LHCN-M2 (cell line): ENCODE results near the gene STXBP6. TPM values are rescaled to one million over a fixed set of nuclear protein-coding genes. Genes with fewer than 3 reads are reported as not detected.

ENCODE experiments used
- DNase-seq: peaks from one replicate; pipeline ENCODE4 v3.0.0-alpha.2; 2012; ENCODE audit warnings: low read depth
- total RNA-seq: library from RNA; depleted of rRNA; stranded (reverse); fragments of >200 nt; gene quantifications from 2 replicates; pipeline ENCODE4 v1.2.3, GENCODE V29; 2014

The STXBP6 gene
- total RNA-seq, 1 experiment from 2014 or later: 40.2 TPM

DNA sequence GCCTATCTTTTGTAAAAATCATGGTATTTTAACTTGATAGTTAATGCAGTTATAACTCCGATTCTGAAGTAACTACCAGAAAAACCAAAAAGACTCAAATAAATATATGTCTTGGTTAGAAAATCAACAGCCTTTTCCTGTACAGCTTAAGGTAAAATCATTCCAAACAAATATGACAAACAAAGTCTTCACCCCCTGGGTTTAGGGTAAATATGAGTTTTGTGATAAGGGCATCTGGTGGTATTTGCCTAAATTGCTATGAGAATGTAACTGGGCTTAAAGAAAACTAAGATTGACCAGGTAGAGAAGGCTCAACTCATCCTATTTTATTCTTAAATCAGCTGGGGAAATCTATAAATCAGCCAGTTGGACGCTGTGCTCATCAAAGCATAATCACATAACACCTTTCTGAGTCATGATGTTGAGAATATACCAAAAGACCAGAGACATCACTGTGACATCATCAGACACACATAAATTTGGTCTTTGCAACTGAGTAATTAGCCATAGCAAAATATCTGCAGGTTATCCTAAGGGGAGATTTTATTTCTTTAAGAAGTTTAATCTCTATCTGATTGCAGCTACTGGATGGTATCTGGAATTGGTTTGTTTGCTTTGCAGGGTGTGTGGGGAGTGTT lies 133.9 kb downstream of the STXBP6 start:
- no peak for DNase-seq

GRCh38 chr14:24915403-24915921 lies 134.5 kb downstream of the STXBP6 start:
- no peak for DNase-seq

GRCh38 chr14:24913746-24914145 lies 136.2 kb downstream of the STXBP6 start:
- DNase-seq: peak; percentile 34

- no peak for DNase-seq
Observed at GRCh38 chr14:24913021-24913420, 136.9 kb downstream of the STXBP6 start.

- peak; percentile 88 for DNase-seq
Observed at GRCh38 chr14:24911324-24912109, 138.4 kb downstream of the STXBP6 start.

- DNase-seq: no peak
Observed at GRCh38 chr14:24910408-24910986, 139.4 kb downstream of the STXBP6 start.

GRCh38 chr14:24909523-24910302 lies 140.2 kb downstream of the STXBP6 start:
- no peak for DNase-seq

DNA sequence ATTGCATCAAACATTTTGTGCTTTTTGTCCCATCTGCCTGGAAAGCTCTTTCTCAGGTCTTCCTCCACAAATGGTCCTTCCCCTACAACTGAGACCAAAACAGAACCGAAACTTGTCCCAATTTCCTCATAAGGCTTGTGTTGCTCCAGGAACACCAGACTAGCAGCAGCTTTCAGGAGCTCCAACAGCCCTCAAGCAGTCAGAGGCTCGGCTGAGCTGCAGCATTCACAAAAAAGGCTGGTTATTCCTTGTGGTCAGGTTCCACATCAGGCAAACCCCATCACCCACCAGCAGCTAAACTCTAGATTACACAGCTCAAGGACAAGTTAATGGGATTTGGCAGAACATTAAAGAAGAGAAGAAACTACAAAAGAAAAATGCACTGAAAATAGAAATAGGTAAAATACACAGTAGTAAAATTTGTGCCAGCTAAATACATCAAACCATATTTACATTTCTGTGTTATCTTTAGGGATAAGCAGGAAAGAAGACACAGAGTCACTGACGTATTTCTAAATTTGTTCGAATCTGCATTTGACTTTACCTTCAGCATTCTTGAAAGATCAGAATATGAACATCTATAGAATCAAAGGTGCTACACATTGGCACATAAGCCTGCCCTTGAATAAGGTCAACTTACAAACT lies 141.2 kb downstream of the STXBP6 start:
- no peak for DNase-seq

DNA sequence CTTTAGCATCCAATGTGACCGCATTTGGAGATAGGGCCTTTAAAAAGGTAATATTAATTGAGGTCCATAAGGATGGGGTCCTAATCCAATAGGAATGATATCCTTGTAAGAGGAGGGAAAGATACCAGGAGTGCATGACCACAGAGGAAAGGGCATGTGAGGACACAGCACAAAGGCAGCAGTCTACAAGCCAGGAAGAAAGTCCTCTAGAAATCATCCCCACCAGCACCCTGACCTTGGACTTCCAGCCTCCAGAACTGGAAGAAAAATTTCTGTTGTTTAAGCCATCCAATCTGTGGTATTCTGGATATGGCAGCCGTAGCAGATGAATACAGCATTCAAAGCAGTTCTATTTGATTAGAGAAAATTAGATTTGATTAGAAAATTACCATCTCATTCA lies 145.4 kb downstream of the STXBP6 start:
- DNase-seq: no peak

GRCh38 chr14:24903337-24903736 lies 146.6 kb downstream of the STXBP6 start:
- peak; percentile 77 for DNase-seq

GRCh38 chr14:24900269-24901100 lies 149.5 kb downstream of the STXBP6 start:
- peak; percentile 35 for DNase-seq

DNA sequence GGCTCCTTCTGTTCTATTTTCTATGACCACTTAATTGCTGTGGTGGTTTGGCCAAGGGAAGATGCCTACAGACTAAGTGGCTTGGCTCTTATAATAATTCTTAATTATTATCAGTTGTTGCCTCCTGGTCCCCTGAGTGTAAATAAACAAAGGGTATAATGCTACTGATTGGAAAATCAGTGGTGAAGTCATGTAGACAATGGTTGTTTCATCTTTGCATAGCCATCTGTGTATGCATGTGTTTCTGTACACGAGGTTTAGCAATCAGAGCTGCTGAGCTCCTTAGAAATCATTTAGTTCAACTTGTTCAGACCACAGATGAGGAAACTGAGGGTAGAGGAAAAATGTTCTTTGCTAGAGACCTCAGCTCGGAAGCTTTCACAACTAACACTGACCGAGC lies 152.2 kb downstream of the STXBP6 start:
- DNase-seq: no peak

- DNase-seq: no peak
Observed at GRCh38 chr14:24895622-24896021, 154.3 kb downstream of the STXBP6 start.

DNA sequence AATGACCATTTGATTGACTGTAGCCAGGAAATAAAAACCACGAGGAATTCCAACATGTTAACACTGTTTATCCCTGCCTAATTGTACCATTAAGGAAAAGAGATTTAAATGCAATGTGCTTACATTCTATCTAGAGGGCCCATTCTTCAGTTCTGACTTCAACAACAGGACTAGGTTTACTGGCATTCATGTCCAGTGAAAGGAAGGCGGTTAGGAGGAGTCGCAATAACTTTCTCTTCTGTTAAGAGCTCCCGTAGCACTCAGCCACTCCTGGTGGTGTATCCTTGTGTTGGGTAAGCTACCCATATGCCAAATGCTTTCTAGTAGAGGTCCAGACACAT lies 154.7 kb downstream of the STXBP6 start:
- DNase-seq: no peak

GRCh38 chr14:24894583-24895242 lies 155.2 kb downstream of the STXBP6 start:
- DNase-seq: no peak

GRCh38 chr14:24892497-24893051 lies 157.4 kb downstream of the STXBP6 start:
- no peak for DNase-seq

DNA sequence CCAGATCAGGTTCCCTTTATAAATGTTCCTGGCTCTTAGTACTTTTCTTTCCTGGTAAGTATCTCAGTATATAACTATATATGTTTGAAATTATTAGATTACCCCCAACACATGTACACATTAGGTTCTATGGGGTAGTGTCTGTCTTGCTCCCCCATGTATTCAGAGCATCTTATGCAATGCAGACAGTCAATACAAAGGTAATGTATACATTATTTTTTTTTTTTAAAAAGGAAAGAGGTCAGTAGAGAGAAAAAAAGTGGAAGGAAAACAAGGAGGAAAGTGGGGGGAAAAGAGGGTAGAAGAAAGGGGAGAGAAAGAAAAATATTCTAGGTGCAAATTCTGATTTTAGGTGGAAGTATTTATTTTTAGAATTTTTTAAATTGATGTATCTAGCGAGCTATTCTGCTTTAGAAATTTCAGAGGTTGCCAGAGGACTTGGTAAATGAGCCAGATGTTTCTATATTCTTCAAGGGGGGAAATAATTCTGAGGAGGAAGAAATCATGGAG lies 157.9 kb downstream of the STXBP6 start:
- no peak for DNase-seq

DNA sequence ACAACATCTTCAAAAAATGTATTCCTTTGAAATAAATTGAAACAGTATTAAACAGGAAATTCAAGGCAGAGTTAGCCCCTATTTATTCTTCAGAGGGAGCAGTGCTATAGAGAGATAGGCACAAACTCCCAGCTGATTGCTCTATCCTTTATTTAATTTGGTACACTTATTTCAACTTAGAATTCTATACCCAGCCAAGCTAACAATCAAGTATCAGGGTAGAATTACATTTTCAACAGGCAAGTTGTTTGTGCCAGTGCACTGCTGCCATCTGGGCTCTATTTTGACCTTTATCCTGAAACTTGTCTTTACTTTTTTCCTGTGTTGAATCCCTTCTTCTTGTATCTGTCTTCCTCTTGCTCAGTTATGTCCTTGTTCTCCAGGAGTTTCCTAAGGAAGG lies 159.2 kb downstream of the STXBP6 start:
- DNase-seq: no peak

- DNase-seq: no peak
Observed at GRCh38 chr14:24889843-24890242, 160.1 kb downstream of the STXBP6 start.
